ENCODE data around the gene PCMT1. TPM values are rescaled to one million over a fixed set of nuclear protein-coding genes. Genes with fewer than 3 reads are reported as not detected.
A peak's percentile ranks its signal among the peaks of the same experiment; 100 is the strongest.

The PCMT1 gene
- total RNA-seq, 6 experiments from 2014 or later: 40.7 to 84.5 (median 47.7) TPM

GRCh38 chr6:149855741-149856140 is 106.2 kb downstream of the PCMT1 start:
- H3K27me3 ChIP-seq: no peaks in the 10 kb centered on the region
- H3K36me3 ChIP-seq: no peaks in the 10 kb centered on the region
- DNase-seq (no peak), ATAC-seq (no peak)
- intact Hi-C loops (cut with DNase I): no loop called here
- no peaks in the 10 kb centered on the region for H3K9me3 ChIP-seq
- peaks cover 0 to 14% (median 5%) of the 10 kb centered on the region in 4 donors for H3K4me1 ChIP-seq
- no peak overlapping the region for H3K27ac ChIP-seq
- 88% methylated on average over 2 of the region's 2 CpGs for WGBS (ENCODE audit: insufficient coverage, low coverage, low lambda C conversion rate, missing lambda C conversion rate)
- no peak overlapping the region for H3K4me3 ChIP-seq
- TF ChIP-seq POLR2A (IDR thresholded peaks at IDR 0.05): no peak
- no peak for TF ChIP-seq CTCF (IDR thresholded peaks at IDR 0.05)

- DNase-seq (no peak), ATAC-seq (no peak)
- Histone ChIP-seq H3K27me3 (no peaks in the 10 kb centered on the region), H3K4me3 (no peak overlapping the region), H3K4me1 (peaks cover 0 to 19% (median 8%) of the 10 kb centered on the region in 4 donors), H3K36me3 (no peaks in the 10 kb centered on the region), H3K9me3 (no peaks in the 10 kb centered on the region), H3K27ac (no peak overlapping the region)
- intact Hi-C loops (cut with DNase I): no loop called here
- TF ChIP-seq POLR2A (IDR thresholded peaks at IDR 0.05): no peak
- TF ChIP-seq CTCF (IDR thresholded peaks at IDR 0.05): no peak
- WGBS (ENCODE audit: insufficient coverage, low coverage, low lambda C conversion rate, missing lambda C conversion rate): 90% methylated on average over 10 of the region's 10 CpGs
Observed at GRCh38 chr6:149856256-149856994, 106.9 kb downstream of the PCMT1 start.

- Histone ChIP-seq H3K27ac (no peak overlapping the region), H3K36me3 (no peaks in the 10 kb centered on the region), H3K4me3 (no peak overlapping the region), H3K4me1 (peaks cover 0 to 25% (median 11%) of the 10 kb centered on the region in 4 donors), H3K27me3 (no peaks in the 10 kb centered on the region), H3K9me3 (no peaks in the 10 kb centered on the region)
- ATAC-seq (no peak), DNase-seq (no peak)
- intact Hi-C loops (cut with DNase I): no loop called here
- WGBS (ENCODE audit: insufficient coverage, low coverage, low lambda C conversion rate, missing lambda C conversion rate): 97% methylated on average over 5 of the region's 5 CpGs
- TF ChIP-seq CTCF (IDR thresholded peaks at IDR 0.05) (no peak), POLR2A (IDR thresholded peaks at IDR 0.05) (no peak)
Observed at GRCh38 chr6:149857541-149857940, 108.0 kb downstream of the PCMT1 start.

GRCh38 chr6:149859368-149859767 is 109.8 kb downstream of the PCMT1 start:
- H3K9me3 ChIP-seq: no peaks in the 10 kb centered on the region
- 59% methylated on average over 5 of the region's 7 CpGs for WGBS (ENCODE audit: insufficient coverage, low coverage, low lambda C conversion rate, missing lambda C conversion rate)
- no peak overlapping the region for H3K4me3 ChIP-seq
- intact Hi-C loops (cut with DNase I): no loop called here
- no peaks in the 10 kb centered on the region for H3K36me3 ChIP-seq
- ATAC-seq (peak in 2 of 4 donors; percentile 3 to 30), DNase-seq (no peak)
- H3K4me1 ChIP-seq: peaks cover 0 to 30% (median 11%) of the 10 kb centered on the region in 4 donors
- no peaks in the 10 kb centered on the region for H3K27me3 ChIP-seq
- H3K27ac ChIP-seq: no peak overlapping the region
- no peak for TF ChIP-seq CTCF (IDR thresholded peaks at IDR 0.05)
- TF ChIP-seq POLR2A (IDR thresholded peaks at IDR 0.05): no peak

All from right lobe of liver (tissue), 6 donors.